Panc1 (cell line): ENCODE measurements around the gene PLEKHO1. TPM values are rescaled to one million over a fixed set of nuclear protein-coding genes. Genes with fewer than 3 reads are reported as not detected.

Experiments used
- ATAC-seq: fragments of 200-7000 bp; cut with Tn5 transposase; 2 replicates; pipeline ENCODE4 v1.9.1; 2020; ENCODE audit warnings: mild to moderate bottlenecking, moderate library complexity
- BruUV-seq: library from RNA; stranded (reverse); fragments of 400-500 nt; replicated peaks from 2 replicates; lab custom pipeline; 2021; lab: Mats Ljungman, UMichigan
- CTCF ChIA-PET: fragments of 300-600 bp; sonication (Branson Sonifier 250); formaldehyde crosslinking; loops from one replicate; lab custom pipeline; 2022; ENCODE audit warnings: antibody characterized with exemption; lab: Charles Lee
- POLR2A ChIA-PET: fragments of 300-600 bp; sonication (Branson Sonifier 250); formaldehyde crosslinking; loops from one replicate; lab custom pipeline; 2022; ENCODE audit warnings: antibody characterized with exemption; lab: Charles Lee
- DNase-seq: peaks from one replicate; pipeline ENCODE4 v3.0.0-alpha.2; 2010; ENCODE audit warnings: low read depth, low spot score
- H3K27ac ChIP-seq: 2 replicates; pipeline ENCODE4 v1.5.1; 2011; ENCODE audit warnings: mild to moderate bottlenecking, low read length, inconsistent platforms
- H3K27me3 ChIP-seq: fragments of 200-500 bp; sonication (Bioruptor generic); 2 replicates; pipeline ENCODE4 v1.6.0; 2014; ENCODE audit warnings: low read length, inconsistent platforms; ENCODE audit not compliant: control insufficient read depth, insufficient read depth
- H3K36me3 ChIP-seq: fragments of 200-500 bp; sonication (Bioruptor generic); 2 replicates; pipeline ENCODE4 v1.5.1; 2014; ENCODE audit warnings: inconsistent platforms, mild to moderate bottlenecking, low read length, moderate library complexity; ENCODE audit not compliant: control insufficient read depth, insufficient read depth
- H3K4me1 ChIP-seq: 2 replicates; pipeline ENCODE4 v1.5.1; 2011; ENCODE audit warnings: inconsistent platforms, mild to moderate bottlenecking, low read length, moderate library complexity; ENCODE audit not compliant: control insufficient read depth, insufficient read depth
- H3K4me3 ChIP-seq, 2 experiments: 2 replicates each; pipeline ENCODE4 v1.5.1; 2011 to 2012; ENCODE audit warnings: low read depth in 2 of 2, low read length in 2 of 2, mild to moderate bottlenecking in 2 of 2, inconsistent platforms in 1 of 2, moderate library complexity in 1 of 2
- H3K9me3 ChIP-seq: fragments of 200-500 bp; sonication (Bioruptor generic); 2 replicates; pipeline ENCODE4 v1.5.1; 2014; ENCODE audit warnings: low read depth, mild to moderate bottlenecking, inconsistent platforms, low read length, moderate library complexity; ENCODE audit not compliant: control insufficient read depth, insufficient read depth
- CTCF ChIP-seq: fragments of 450-650 bp; IDR thresholded peaks from 2 replicates; pipeline ENCODE4 v1.5.1; 2017; ENCODE audit warnings: mild to moderate bottlenecking
- POLR2AphosphoS5 ChIP-seq: IDR thresholded peaks from 2 replicates; pipeline ENCODE4 v1.6.1; 2012; ENCODE audit warnings: mild to moderate bottlenecking, low read depth, low read length, moderate library complexity
- REST ChIP-seq, 2 experiments: IDR thresholded peaks; 2 replicates each; pipeline ENCODE4 v1.6.1; 2011 to 2012; ENCODE audit warnings: low read depth in 2 of 2, control low read depth in 1 of 2, low read length in 1 of 2, mild to moderate bottlenecking in 1 of 2, moderate library complexity in 1 of 2; ENCODE audit not compliant: insufficient read depth in 1 of 2
- SIN3A ChIP-seq: IDR thresholded peaks from 2 replicates; pipeline ENCODE4 v1.6.1; 2012; ENCODE audit warnings: low read depth, mild to moderate bottlenecking, low read length, moderate library complexity, borderline replicate concordance; ENCODE audit not compliant: insufficient read depth
- TCF7L2 ChIP-seq: IDR thresholded peaks from 2 replicates; pipeline ENCODE4 v1.6.1; 2011; ENCODE audit warnings: mild to moderate bottlenecking, low read depth, low read length, inconsistent platforms
- in situ Hi-C: cut with HindIII; loops from 2 replicates; pipeline ENCODE4 v1.10.0; 2016; ENCODE audit warnings: low sequenced_read_pairs, low pct_unique_long_range_greater_than_20kb
- intact Hi-C: fragments of 100-400 bp; cut with micrococcal nuclease; formaldehyde crosslinking; loops from one replicate; pipeline ENCODE4 v1.10.0; 2022; ENCODE audit not compliant: unreplicated experiment
- total RNA-seq: library from RNA; stranded (reverse); gene quantifications from one replicate; pipeline ENCODE4 v1.2.1, GENCODE V29; 2021; ENCODE audit not compliant: unreplicated experiment

PLEKHO1 gene
- total RNA-seq, 1 experiment from 2014 or later, result 9.1 TPM

DNA sequence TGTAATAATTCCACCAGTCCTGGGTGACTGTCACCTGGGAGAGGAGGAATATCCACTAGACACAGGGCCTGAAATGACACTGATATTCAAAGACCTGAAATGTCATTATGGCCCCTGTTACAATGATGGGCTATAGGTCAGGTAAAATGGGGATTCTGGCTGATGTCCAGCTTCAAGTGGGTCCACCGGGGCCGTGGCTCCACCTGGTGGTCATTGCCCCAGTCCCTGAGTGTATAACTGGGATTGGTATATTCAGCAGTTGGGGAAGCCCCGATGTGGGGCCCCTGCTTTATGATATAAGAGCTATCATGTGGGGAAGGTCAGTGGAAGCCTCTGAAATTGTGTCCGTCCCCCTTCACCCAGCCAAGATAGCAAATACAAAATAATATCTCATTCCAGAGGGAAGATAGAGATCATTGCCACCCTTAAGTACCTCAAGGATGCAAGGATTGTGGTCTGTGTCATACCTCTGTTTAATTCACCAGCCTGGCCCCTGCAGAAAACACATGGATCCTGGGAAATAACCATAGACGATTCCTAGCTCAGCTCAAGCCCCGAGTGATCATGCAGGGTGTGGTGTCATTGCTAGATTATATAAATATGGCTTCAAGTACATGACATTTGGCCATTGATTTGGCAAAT lies 19.4 kb downstream of the PLEKHO1 start:
- Histone ChIP-seq H3K27me3 (no peaks in the 10 kb centered on the region), H3K4me1 (no peaks in the 10 kb centered on the region), H3K36me3 (no peaks in the 10 kb centered on the region), H3K9me3 (no peaks in the 10 kb centered on the region), H3K27ac (no peak overlapping the region), H3K4me3 (no peak overlapping the region)
- no TSS peak for BruUV-seq
- POLR2A ChIA-PET, result interaction anchor here (0.6 to 1.0 kb wide), 2 partner anchors 283 to 364 kb away, joined by 3 read pairs; a partner anchor contains a TSS
- in situ Hi-C loops, result no loop called here
- intact Hi-C loops, result loop anchor here (1.0 to 5.0 kb wide), 2 partner anchors 96 to 207 kb away; no protein-coding TSS in a partner anchor
- ATAC-seq (peak; percentile 81), DNase-seq (peak; percentile 39)
- CTCF ChIA-PET, result interaction anchor here (0.6 to 1.2 kb wide), 3 partner anchors 18 to 227 kb away, joined by 3 to 9 read pairs (median 3); no protein-coding TSS in a partner anchor
- TF ChIP-seq TCF7L2 (no peak), CTCF (peak; percentile 92), POLR2AphosphoS5 (no peak; the same call in 1 of the 2 replicates), REST (IDR thresholded peaks at IDR 0.05; ENCODE audit: insufficient read depth in 1 of 2, low read depth in 2 of 2, low read length in 1 of 2) (no peak)

DNA sequence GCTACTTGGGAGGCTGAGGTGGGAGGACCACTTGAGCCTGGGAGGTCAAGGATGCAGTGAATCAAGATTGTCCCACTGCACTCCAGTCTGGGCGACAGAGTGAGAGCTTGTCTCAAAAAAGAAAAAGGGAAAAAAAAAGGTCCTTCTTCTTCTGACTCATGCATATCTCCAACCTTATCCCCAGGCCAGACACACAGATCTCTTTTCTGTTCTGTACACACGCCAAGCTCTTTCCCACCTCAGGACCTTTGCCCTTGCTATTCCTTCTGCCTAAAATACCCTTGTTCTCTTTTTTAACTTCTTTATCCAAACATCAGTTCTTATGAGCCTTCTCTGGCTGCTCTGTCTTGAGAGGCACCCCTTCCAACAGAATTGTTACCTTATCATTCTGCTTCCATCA lies 22.1 kb downstream of the PLEKHO1 start:
- no peak for DNase-seq
- Histone ChIP-seq H3K36me3 (no peaks in the 10 kb centered on the region), H3K27ac (no peak overlapping the region), H3K9me3 (no peaks in the 10 kb centered on the region), H3K4me1 (no peaks in the 10 kb centered on the region), H3K4me3 (no peak overlapping the region), H3K27me3 (no peaks in the 10 kb centered on the region)
- ChIA-PET POLR2A (no interaction called here), CTCF (no interaction called here)
- no TSS peak for BruUV-seq
- TF ChIP-seq REST (IDR thresholded peaks at IDR 0.05; ENCODE audit: insufficient read depth in 1 of 2, low read depth in 2 of 2, low read length in 1 of 2), result no peak
- no peak for TF ChIP-seq SIN3A
- no peak for TF ChIP-seq TCF7L2
- no peak for TF ChIP-seq POLR2AphosphoS5
- no peak for TF ChIP-seq CTCF
- in situ Hi-C loops (no loop called here), intact Hi-C loops (no loop called here)
- ATAC-seq, result no peak
